NCI-H526 treated with DMSO at 0.1 percent for 48 hours (cell line): ENCODE measurements around the gene C1orf198.

ENCODE experiments used
- DNase-seq: peaks from one replicate; lab custom pipeline; 2025; lab: John Stamatoyannopoulos, UW

The C1orf198 gene

DNA sequence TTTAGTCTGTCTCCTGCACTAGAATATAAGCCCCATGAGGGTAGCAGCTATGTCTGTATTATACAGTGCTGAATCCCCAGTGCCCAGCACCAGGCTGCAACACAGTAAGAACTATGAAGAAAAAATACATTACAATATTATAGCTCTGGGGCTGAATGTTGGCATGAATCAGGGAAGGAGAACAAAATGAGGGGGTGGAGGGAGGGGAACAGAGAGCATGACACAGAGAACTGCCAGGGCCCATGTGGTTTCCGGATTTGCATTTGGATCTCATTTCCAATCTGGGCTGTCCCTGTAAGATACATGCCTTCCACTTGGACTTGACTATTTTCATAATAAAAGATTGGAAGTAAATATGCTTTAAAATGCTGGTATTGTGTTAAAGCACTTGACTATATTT lies 35.8 kb downstream of the C1orf198 start:
- no peak for DNase-seq

DNA sequence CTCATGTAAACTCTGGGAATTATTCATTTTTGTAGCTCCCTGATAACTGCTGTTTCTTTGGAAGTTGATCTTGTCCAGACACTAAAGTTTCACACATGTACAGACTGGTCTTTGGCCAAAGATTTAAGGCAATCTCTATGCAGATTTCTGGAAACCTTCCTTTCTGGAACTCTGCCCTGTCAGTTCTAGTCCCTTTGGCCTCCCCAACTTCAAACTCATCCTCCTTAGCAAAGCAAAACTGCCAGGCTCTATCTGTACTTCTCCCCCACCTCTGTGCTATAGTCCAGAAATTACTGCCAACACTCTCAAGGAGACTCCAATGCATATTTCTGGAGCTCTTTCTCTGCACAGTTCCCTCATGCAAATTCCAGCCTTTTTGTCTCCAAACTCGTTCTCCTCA lies 36.5 kb downstream of the C1orf198 start:
- no peak for DNase-seq

DNA sequence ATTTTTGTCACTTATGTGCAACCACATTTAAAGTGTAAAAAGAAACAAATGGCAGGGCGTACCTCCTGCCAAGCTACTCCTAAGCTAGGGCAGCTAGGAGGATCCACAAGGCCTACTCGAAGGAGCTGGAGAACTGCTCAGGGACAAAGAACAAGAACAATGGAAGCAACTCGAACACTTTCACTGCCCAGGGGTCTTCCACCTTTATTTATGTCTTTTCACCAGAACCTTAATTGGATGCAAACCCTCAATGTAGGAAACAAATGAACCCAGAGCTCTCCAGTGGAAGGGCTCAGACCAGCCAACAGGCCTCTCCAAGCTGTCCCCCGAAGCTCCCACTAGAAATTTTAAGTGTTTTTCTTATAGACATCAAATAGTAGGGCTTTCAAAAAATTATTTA lies 39.9 kb downstream of the C1orf198 start:
- DNase-seq: no peak

DNA sequence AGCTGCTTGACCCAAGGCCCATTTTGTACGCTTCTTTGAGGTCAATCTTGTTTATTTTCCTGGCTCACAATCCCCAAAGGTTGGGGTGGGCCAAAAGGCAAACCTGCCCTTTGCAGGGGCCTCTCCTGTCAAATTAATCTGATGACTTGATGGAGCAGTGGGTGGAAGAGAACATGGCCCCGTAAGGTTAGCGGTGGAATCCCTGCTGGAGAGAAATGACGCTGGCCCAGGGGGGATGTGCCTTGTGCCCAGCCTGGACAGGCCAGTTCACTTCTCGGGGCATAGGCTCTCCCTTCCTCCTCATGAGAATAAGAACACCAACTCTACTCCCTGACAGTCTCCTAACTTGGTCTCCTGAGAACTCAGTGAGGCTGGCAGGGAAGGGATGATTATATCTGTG lies 40.5 kb downstream of the C1orf198 start:
- no peak for DNase-seq

DNA sequence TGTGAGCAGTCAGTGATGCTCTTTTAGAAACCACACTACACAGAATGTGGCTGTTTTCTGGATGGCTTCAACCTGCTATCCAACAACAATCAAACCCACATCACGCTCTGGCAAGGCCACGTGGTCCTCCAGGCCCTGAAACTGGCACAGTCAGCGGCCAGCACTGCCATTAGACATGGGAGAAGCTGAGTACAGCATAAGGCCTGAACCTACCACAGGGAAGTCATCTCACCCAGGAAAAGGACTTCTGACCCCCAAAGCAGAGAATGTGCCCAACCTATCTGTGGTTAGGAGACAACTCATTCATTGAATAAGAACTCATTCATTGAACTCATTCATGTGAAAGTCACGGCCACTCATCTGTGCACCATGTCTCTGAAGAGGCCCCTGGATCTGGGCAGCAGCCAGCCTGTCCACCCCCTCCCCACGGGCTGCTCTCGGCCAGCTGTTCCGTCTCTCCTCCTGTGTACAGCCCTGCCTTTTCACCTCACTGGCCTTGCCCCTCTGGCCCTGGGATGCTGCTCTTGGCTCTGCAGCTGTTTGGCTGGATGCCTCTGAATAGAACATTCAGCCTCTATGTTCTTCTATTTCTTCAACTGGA lies 41.1 kb downstream of the C1orf198 start:
- DNase-seq: no peak

DNA sequence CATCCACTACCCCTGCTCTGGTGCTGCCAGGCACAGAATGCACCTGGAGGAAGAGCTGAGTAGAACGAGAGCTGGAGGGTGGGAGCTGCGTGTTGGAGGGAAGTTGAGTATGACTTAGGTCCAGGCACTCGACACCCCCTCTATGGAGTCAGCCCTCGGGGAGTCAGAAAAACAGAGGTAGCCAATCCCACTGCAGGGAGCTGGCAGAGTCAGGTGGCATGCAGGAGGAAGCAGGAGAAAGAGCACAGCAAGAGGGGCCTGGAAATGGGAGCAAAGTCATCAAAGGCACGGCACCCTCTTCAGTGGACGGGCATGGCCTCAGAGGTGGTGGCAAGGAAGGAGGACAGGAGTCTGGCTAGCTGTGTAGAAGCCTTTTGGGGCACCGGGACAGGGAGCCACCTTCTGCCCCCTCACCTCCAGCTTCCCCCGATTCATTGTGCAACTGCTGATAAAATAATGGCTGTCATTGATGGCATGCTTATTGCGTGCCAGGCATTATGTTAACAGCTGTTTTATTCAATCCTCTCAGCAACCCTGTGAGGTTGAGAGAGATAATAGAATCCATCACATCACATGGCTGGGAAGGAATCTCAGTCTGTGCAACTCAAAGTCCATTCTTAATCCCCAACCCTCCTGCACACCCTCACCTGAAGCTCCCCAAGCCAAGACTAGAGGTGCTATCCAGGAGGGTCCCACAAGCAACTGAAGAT lies 42.0 kb downstream of the C1orf198 start:
- no peak for DNase-seq

DNA sequence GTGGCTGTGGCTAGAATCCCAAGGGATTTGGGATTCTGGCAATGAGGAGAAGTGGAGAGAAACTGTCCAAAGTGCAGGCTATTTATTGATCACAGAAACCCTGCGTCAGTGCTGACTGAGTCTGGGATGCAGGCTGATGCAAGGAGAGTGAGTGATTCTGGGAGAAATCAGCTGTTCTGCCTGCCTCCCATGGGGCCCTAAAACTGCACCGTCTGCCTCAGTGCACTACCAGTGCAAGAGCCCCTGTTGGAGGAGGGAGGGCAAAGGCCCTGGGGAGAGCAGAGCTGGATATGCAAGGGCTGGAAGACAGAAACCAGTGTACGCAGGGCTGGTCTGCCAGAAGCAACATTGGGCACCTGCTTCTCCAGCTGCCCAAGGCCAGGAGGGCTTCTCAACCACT lies 42.6 kb downstream of the C1orf198 start:
- no peak for DNase-seq

DNA sequence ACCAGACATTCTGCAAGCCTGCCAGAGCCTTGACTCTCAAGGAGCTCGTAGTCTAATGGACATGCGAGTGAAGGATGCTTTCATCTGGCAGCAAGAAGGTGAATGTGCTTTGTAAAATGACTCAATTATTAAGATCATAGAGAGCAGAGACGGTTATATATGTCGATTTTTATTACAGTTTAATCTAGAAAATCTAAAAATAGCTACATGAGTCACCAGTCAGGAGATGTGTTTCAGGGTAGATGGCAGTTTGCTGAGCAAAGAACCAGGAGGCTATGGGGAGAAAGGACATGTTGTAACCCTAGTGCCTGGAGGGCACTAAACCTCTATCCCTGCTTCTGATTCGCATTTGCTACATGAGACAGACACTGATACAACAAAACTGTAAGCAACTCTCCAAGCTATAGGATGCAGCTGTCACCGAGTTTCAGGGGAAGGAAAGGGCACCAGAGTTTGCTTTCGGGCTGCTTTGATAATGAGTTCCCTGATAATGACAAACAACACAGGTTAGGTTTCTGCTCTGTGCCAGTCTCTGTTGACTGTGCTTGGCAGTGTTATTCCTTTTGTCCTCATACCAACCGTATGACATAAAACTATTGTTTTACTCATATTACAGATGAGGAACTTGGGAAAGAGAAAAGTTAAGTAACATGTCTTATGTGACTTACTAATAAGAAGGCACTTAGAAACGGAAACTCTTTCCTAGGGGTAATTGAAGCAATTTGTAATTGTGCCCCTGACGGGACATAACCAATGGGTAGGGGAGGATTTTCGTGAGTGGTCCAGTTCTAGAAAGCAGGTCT lies 43.2 kb downstream of the C1orf198 start:
- no peak for DNase-seq

DNA sequence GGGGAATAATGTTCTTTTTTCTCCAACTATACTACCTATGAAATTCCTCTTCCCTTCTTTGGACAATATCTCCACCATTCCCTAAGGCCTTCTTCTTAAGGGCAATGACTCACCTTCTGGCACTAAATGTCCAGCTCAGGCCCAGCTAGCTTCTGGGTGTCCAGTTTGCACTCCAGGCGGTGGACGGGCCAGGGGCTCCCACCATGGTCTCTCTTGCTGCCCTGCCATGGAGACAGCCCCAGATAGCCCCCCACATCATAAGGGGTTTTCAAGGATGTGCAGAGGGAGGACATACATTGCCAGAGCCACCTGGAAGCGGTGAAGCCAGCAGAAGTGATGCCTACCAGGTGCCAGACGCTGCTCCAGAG lies 43.8 kb downstream of the C1orf198 start:
- no peak for DNase-seq

DNA sequence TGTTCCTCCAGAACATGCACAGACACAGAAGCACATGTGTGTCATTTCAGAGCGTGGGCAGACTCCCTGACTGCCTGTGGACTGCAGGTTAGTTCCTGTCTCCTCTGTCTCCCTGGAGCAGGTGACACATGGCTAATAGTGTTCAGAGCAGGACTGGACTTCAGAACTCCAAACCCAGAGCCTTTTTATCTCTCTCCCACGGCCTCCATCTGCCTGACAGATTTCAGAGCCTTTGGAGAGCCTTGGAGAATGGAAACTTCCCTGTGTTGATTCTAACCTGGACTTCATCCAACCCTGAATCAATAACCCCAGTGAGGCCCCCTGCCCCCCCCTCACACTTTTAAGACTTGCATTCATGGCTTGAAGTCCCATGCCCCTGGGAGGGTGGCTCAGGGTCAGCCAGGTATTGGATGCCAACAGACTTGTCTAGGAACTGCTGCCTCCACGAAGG lies 44.4 kb downstream of the C1orf198 start:
- no peak for DNase-seq

DNA sequence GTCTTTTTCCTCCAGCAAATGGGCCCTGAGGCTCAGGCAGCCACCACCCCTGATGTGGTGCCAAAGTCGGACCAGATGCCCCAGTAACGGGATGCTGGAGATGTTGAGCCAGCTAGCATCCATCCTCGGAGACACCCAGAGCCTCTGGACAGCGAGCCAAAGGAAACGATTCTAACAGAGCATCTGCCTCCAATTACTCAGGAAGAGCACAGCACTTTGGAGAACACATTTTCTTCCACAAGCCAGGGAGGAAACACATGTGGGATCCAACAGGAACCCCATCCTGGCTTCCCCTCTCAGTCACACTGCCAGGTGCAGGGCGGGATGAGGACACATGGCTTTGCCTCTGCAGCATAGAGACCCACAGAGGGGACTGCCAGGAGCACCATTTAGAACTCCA lies 44.9 kb downstream of the C1orf198 start:
- no peak for DNase-seq

DNA sequence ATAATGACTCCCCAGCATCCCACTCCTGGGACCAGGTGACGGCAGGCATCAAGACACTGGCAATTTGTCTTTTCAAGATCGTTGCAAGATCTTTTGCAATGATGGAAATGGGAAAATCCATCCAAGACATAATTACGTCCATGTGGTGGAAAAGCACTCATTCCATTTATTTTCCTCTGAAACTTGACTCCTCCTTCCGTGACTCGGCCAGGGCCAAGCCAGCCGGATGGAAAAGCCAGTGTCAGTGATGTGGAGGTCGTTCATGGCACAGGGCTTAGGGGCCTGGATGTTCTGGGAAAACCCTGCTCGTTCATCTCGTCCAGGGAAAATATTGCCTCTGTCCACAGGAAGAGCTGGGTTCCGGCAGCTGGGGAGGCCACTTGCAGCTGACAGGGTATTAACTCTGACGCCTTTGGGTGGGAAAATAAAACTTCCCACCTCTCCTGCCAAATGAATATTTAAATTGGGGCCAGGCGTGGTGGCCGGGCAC lies 46.2 kb downstream of the C1orf198 start:
- DNase-seq: no peak

DNA sequence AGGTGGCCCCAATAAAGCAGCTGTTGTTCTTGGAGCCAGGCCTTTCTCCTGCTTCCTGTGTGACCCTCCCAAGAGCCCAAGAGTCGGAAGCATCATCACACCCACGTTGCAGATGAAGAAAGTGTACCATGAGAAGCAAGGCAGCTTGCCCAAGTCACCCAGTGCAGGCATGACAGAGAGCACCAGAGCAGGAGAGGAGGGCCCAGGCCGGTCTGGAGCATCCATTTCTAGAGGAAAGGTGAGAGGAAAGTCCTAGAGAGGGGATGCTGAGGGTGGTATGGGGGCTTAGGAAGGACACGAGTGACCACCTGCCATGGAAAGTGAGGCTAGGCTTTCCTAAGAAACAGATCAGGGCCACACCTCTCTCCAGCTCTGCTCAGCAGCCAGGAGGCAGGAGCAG lies 47.0 kb downstream of the C1orf198 start:
- no peak for DNase-seq

DNA sequence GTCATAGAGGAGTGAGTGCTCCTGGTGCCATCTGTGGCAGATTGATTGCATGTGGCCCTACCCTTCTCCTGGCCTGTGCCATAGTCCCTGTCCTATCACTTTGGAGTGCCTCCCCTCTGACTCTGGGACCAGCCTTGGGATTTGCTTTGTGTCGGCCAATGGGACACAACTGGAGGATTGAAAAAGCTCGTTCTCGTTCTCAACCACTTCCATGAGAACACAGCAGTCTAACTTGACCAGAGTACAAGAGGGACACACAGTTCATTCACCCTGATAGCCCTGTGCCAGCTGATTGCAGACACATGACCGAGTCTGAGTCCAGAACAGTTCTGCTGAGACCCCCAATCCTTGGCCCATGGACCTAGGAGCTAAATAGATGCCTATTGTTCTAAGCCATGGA lies 47.8 kb downstream of the C1orf198 start:
- DNase-seq: no peak

DNA sequence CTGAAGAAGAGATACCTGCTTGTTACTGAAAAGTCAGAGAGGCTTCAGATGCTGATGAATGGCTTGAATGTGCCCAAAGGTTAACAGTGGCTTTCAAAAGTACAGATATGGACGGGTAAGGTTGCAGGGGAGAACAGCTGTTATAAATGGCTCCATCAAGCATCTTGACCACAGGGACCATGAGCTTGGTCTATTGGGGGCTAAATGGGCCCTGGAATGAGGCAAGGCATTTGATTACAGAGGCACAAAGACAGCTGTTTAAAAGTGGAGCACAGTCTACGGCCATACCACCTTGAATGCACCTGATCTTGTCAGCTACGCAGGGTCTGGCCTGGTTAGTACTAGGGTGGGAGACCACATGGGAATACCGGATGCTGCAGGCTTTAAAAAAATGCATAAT lies 48.3 kb downstream of the C1orf198 start:
- DNase-seq: no peak

DNA sequence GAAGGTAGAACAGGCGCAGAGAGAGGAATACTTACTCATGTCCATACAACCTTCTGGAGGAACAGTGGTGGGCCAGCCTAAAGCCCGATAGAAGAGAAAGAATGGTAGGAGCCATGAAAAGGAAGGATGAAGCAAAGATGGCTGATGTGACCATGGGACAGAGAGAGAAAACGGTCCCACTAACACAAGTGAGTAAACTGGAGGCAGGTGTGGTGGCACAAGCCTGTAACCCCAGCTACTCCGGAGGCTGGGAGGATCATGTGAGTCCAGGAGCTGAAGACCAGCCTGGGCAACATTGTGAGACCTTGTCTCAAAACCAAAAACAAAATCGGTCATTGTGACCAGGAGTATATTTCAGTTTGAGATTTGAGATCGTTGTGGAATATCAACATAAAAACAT lies 49.4 kb downstream of the C1orf198 start:
- DNase-seq: no peak

DNA sequence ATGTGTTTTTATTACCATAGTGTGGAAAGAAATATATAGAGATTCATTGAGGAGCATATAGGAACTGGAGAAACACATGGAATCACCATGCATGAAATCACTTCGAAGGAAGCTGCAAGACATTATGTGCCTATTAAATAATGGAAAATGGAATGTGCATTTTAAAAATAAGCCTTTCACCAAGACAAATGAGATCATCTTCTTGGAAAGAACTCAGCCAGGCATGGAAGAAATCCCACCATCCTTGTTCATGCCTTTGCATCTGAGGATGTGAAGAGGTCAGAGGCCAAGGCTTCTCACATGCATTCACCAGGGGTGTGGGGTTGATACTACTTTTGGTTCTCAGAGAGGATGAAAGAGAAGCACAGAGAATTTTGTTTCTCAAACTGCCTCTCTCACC lies 50.0 kb downstream of the C1orf198 start:
- DNase-seq: no peak

DNA sequence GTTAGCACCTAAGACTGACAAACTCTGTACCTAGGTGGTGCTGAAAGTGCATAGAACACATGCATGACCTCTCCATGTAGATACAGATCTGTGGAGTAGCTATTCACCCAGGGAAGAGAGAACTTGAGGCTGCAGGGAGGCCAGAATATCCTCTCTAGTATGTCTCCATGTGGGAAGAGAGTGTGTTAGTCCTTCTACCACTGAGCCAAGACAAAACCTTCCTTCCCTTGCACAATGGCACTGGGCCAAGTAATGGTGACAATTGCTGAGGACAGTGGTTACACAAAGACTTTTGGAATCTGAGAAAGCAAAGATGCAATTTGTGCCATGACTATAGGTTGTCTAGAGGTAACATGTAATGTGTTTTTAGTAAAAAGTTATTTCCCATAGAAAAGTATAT lies 52.3 kb downstream of the C1orf198 start:
- DNase-seq: no peak

DNA sequence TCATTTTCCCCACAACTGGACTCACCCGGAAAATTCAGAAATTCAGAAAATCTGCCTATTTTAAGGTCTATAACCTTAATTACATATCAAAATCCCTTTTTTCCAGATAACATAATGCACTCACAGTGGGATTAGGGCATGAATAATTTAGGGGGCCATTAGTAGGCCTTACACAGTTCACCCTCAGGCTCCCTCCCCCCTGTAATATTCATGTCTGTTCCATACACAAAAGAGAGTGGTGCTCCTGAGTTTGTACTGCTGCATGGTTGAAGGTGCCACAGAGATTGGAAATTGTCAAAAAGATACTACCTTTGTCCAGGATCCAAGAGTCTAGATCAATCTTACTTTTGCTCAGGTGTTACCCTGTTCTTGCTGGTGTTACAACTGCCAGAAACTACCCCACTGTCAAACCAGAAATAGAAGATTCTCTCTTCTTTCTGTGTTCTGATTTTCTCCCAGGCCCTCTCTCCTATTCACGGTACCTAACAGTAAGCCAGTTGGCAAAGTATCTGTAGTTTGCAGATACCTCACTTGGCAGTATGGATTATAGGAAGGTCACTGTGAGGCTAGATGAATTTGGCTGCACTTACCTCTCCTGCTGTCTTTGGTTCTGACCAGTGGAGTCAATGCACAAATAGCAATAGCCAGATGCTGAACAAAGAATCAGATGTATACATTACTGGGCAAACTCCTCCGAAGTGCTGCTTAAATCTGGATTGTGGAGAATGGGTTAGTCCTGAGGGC lies 53.2 kb downstream of the C1orf198 start:
- no peak for DNase-seq

DNA sequence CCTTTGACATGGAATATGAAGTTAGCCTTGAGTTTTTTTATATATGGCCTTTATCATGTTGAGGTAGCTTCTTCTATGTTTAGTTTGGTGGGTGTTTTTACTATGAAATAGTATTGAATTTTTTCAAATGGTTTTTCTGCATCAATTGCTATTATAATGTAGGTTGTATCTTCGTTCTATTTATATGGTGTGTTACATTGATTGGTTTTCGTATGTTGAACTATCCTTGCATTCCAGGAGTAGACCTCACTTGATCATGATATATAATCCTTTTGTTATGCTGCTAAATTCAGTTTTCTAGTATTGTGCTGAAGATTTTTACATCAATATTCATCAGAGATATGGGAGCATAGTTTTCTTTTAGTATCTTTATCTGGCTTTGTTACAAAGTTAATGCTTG lies 55.8 kb downstream of the C1orf198 start:
- DNase-seq: no peak

DNA sequence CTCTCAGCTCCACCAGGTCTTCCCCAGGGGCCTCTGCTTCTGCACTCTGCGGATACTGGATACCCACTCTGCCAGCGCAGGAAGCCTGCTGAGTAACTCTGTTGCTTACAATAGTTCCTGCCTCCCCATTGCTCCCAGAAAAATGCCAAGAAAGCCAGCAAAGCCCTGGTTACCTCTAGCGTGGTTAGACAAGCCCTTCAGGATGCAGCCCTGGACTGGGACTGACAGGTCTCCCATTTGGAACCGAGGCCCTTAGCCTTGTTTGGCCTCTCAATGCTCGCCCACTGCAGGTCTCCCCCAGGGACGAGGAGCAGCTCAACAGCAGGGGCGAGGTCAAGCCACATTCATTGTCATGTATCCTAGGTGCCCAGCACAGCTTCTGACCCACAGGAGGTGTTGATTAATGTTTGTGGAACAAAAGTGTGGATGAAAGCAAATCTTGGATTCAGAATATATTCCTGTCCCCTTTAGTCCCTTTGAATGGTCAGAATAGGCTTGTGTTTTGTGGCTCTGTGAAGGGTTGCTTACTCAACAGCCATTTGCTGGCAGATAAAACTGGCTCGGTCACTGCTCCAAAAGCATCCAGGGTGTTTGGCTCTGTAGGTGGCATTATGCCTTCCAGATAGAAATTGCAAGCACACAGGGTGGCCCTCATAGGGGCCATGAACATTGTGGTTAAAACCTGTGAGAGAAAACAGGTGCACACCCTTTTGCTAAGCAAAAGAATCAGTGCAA lies 58.9 kb downstream of the C1orf198 start:
- DNase-seq: no peak
